ENCODE measurements around the gene TRPC4AP. TPM values are rescaled to one million over a fixed set of nuclear protein-coding genes. Genes with fewer than 3 reads are reported as not detected.

Gene TRPC4AP
- polyA plus RNA-seq, 2 of the 4 experiments (the other 2 are of a cell fraction) = 51.4 to 55.3 TPM

DNA sequence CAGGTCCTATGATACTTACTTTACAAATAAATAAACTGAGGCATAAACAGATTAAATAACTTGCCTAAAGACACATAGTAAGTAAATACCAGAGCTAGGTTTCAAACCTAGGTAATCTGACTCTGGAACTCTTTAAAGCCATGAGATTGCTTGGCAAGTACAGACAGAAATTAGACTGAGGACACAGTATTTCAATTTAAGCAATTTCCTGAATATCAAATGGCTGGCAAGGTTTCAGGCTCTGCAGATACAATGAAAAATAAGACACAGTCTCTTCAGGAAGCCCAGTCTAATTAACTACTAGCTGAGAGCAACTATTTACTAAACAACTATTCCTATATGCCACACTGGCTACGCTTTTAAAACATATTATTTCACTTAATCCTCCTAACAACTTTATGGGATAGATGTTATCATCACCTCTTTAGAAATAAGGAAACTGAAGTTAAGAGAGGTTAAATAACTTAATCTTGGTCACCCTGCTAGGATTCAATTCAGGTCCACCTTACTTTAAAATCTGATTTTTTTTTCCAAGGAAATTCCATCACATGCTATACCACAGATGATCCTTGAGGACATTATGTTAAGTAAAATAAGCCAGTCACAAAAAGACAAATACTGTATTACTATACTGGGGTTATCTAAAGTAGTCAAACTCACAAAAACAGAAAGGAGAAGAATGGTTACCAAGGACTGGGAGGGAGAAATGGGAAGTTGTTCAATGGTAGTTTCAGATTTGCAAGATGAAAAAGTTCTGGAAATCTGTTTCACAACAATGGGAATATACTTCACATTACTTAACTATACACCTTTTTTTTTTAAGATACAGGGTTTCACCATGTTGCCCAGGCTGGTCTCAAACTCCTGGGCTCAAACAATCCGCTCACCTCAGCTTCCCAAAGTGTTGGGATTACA is 4.1 kb downstream of the TRPC4AP start:
- DNase-seq (ENCODE audit: low read depth in 1 of 2, low spot score in 1 of 2) (no peak), ATAC-seq (no peak), FAIRE-seq (no peak)
- WGBS (ENCODE audit: missing lambda C conversion rate) = 93% methylated on average over 2 of the region's 2 CpGs
- Histone ChIP-seq H3K27ac (no peak overlapping the region), H3K4me2 (no peak overlapping the region), H3K4me3 (no peak overlapping the region), H3K9me3 (no peaks in the 10 kb centered on the region), H3K4me1 (peaks cover 14% of the 10 kb centered on the region)
- ChIA-PET CTCF (interaction anchor here (0.6 to 1.3 kb wide), 3 partner anchors 86 to 252 kb away, joined by 3 read pairs; no protein-coding TSS in a partner anchor), POLR2A (no interaction called here)
- TF ChIP-seq HES2 (IDR thresholded peaks at IDR 0.05) (no peak), RNF2 (IDR thresholded peaks at IDR 0.05; ENCODE audit: borderline replicate concordance, low read depth) (no peak), FOSB (CRISPR knock-in tag; IDR thresholded peaks at IDR 0.05) (no peak), ZFP36 (IDR thresholded peaks at IDR 0.05; ENCODE audit: borderline replicate concordance, partially characterized antibody) (no peak), JUN (IDR thresholded peaks at IDR 0.05) (no peak), RFX5 (IDR thresholded peaks at IDR 0.05) (no peak), HOXA7 (CRISPR knock-in tag; IDR thresholded peaks at IDR 0.05) (no peak), JUNB (IDR thresholded peaks at IDR 0.05) (no peak), PBX3 (IDR thresholded peaks at IDR 0.05) (no peak), CHD4 (IDR thresholded peaks at IDR 0.05; ENCODE audit: borderline replicate concordance) (no peak), HOXB13 (CRISPR knock-in tag; IDR thresholded peaks at IDR 0.05; ENCODE audit: low read depth) (no peak), KDM1A (IDR thresholded peaks at IDR 0.05; ENCODE audit: low read depth) (no peak), CBX8 (IDR thresholded peaks at IDR 0.05) (no peak)
- TF ChIP-seq, protein P1, sequence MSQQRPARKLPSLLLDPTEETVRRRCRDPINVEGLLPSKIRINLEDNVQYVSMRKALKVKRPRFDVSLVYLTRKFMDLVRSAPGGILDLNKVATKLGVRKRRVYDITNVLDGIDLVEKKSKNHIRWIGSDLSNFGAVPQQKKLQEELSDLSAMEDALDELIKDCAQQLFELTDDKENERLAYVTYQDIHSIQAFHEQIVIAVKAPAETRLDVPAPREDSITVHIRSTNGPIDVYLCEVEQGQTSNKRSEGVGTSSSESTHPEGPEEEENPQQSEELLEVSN (IDR thresholded peaks at IDR 0.05; ENCODE audit: borderline replicate concordance, low read depth) = no peak
- TF ChIP-seq, protein P2, sequence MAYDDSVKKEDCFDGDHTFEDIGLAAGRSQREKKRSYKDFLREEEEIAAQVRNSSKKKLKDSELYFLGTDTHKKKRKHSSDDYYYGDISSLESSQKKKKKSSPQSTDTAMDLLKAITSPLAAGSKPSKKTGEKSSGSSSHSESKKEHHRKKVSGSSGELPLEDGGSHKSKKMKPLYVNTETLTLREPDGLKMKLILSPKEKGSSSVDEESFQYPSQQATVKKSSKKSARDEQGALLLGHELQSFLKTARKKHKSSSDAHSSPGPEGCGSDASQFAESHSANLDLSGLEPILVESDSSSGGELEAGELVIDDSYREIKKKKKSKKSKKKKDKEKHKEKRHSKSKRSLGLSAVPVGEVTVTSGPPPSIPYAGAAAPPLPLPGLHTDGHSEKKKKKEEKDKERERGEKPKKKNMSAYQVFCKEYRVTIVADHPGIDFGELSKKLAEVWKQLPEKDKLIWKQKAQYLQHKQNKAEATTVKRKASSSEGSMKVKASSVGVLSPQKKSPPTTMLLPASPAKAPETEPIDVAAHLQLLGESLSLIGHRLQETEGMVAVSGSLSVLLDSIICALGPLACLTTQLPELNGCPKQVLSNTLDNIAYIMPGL (CRISPR knock-in tag; IDR thresholded peaks at IDR 0.05; ENCODE audit: borderline replicate concordance) = no peak
- TF ChIP-seq, protein P3, sequence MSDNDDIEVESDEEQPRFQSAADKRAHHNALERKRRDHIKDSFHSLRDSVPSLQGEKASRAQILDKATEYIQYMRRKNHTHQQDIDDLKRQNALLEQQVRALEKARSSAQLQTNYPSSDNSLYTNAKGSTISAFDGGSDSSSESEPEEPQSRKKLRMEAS (IDR thresholded peaks at IDR 0.05) = no peak

DNA sequence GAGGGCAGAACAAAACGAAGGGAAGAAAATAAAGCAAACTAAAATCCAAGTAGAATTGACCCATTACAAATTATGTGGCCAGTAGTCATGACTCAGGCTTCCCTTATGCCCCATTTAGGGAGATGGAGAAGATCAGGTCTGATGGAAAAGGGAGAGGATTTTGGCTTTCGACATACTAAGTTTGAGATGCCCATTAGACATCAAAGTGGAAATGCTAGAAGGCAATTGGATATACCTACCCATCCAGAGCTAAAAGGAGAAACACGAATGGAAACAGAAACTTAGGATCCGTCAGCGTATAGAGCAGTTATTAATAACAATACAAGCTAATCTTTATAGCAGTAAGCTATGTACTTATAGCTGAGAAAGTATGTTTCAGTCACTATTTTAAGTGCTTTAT is 4.8 kb downstream of the TRPC4AP start:
- no peak for FAIRE-seq
- Histone ChIP-seq H3K4me2 (no peak overlapping the region), H3K9me3 (no peaks in the 10 kb centered on the region), H3K4me1 (peaks cover 7% of the 10 kb centered on the region), H3K27ac (no peak overlapping the region), H3K4me3 (no peak overlapping the region)
- 92% methylated on average over 5 of the region's 5 CpGs for WGBS (ENCODE audit: missing lambda C conversion rate)
- ATAC-seq = no peak
- ChIA-PET POLR2A (no interaction called here), CTCF (interaction anchor here (1.3 kb wide), 1 partner anchor 251 kb away, joined by 3 read pairs; no protein-coding TSS in a partner anchor)
- DNase-seq (ENCODE audit: low read depth in 1 of 2, low spot score in 1 of 2) = no peak
- TF ChIP-seq ZC3H11A (IDR thresholded peaks at IDR 0.05) = no peak

GRCh38 chr20:35087355-35087754 is 5.3 kb downstream of the TRPC4AP start:
- 91% methylated on average over 5 of the region's 5 CpGs for WGBS (ENCODE audit: missing lambda C conversion rate)
- CTCF ChIA-PET = interaction anchor here (1.3 kb wide), 1 partner anchor 250 kb away, joined by 3 read pairs; no protein-coding TSS in a partner anchor
- no peak overlapping the region for H3K27ac ChIP-seq
- FAIRE-seq (no peak), DNase-seq (ENCODE audit: low read depth in 1 of 2, low spot score in 1 of 2) (no peak), ATAC-seq (no peak)
- H3K9me3 ChIP-seq = no peaks in the 10 kb centered on the region
- no peak overlapping the region for H3K4me2 ChIP-seq
- H3K4me1 ChIP-seq = peaks cover 7% of the 10 kb centered on the region
- POLR2A ChIA-PET = no interaction called here
- H3K4me3 ChIP-seq = no peak overlapping the region
- no peak for TF ChIP-seq RCOR1 (IDR thresholded peaks at IDR 0.05; ENCODE audit: low read depth, low read length)
- TF ChIP-seq HOXB13 (CRISPR knock-in tag; IDR thresholded peaks at IDR 0.05; ENCODE audit: low read depth) = no peak
- TF ChIP-seq NPAS2 (CRISPR knock-in tag; IDR thresholded peaks at IDR 0.05; ENCODE audit: borderline replicate concordance) = no peak
- no peak for TF ChIP-seq PHF8 (IDR thresholded peaks at IDR 0.05; ENCODE audit: borderline replicate concordance, low read depth)
- TF ChIP-seq, protein P2 (CRISPR knock-in tag; IDR thresholded peaks at IDR 0.05; ENCODE audit: borderline replicate concordance) = no peak
- no peak for TF ChIP-seq GATA3 (IDR thresholded peaks at IDR 0.05; ENCODE audit: borderline replicate concordance)
- TF ChIP-seq, protein P4, sequence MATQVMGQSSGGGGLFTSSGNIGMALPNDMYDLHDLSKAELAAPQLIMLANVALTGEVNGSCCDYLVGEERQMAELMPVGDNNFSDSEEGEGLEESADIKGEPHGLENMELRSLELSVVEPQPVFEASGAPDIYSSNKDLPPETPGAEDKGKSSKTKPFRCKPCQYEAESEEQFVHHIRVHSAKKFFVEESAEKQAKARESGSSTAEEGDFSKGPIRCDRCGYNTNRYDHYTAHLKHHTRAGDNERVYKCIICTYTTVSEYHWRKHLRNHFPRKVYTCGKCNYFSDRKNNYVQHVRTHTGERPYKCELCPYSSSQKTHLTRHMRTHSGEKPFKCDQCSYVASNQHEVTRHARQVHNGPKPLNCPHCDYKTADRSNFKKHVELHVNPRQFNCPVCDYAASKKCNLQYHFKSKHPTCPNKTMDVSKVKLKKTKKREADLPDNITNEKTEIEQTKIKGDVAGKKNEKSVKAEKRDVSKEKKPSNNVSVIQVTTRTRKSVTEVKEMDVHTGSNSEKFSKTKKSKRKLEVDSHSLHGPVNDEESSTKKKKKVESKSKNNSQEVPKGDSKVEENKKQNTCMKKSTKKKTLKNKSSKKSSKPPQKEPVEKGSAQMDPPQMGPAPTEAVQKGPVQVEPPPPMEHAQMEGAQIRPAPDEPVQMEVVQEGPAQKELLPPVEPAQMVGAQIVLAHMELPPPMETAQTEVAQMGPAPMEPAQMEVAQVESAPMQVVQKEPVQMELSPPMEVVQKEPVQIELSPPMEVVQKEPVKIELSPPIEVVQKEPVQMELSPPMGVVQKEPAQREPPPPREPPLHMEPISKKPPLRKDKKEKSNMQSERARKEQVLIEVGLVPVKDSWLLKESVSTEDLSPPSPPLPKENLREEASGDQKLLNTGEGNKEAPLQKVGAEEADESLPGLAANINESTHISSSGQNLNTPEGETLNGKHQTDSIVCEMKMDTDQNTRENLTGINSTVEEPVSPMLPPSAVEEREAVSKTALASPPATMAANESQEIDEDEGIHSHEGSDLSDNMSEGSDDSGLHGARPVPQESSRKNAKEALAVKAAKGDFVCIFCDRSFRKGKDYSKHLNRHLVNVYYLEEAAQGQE (IDR thresholded peaks at IDR 0.05) = no peak
- no peak for TF ChIP-seq ZC3H11A (IDR thresholded peaks at IDR 0.05)
